ENCODE data around the gene MARK2. TPM values are rescaled to one million over a fixed set of nuclear protein-coding genes. Genes with fewer than 3 reads are reported as not detected.
"Not testable (repeated sequence)": the region's sequence is repeated elsewhere in the genome, so short reads cannot be mapped to it uniquely, and the experiment has no call there.

The MARK2 gene
- polyA plus RNA-seq, 3 donors: 32.4 to 55.7 (median 33.3) TPM

- Mint-ChIP-seq H3K36me3 (no peaks in the 10 kb centered on the region), H3K4me1 (peaks cover 3% of the 10 kb centered on the region), H3K4me3 (no peak overlapping the region), H3K9me3 (peaks cover 0 to 2% (median 0%) of the 10 kb centered on the region in 7 donors), H3K27me3 (ENCODE audit: low read depth in 3 of 3) (peaks cover 1 to 10% (median 5%) of the 10 kb centered on the region in 3 donors), H3K27ac (no peak overlapping the region)
- Histone ChIP-seq H3K79me2 (ENCODE audit: insufficient read depth, low read length) (no peaks in the 10 kb centered on the region), H2AFZ (ENCODE audit: insufficient read depth, low read depth, low read length, poor library complexity, severe bottlenecking) (no peak overlapping the region), H3K27me3 (ENCODE audit: control insufficient read depth in 2 of 2, insufficient read depth in 2 of 2, low read length in 2 of 2) (no peaks in the 10 kb centered on the region), H3K4me2 (replicated peaks; ENCODE audit: extremely low read depth, low read length, poor library complexity, severe bottlenecking) (no peak overlapping the region), H3K27ac (ENCODE audit: low read depth in 1 of 2, low read length in 2 of 2) (no peak overlapping the region), H3K4me3 (replicated peaks in 1 of 3; ENCODE audit: low read depth in 2 of 3, low read length in 3 of 3) (no peak overlapping the region), H3K9ac (ENCODE audit: insufficient read depth, low read length, poor library complexity, severe bottlenecking) (no peak overlapping the region), H3K36me3 (replicated peaks in 1 of 2; ENCODE audit: control insufficient read depth in 1 of 2, insufficient read depth in 2 of 2, low read length in 2 of 2) (no peaks in the 10 kb centered on the region), H3K4me1 (ENCODE audit: control insufficient read depth in 1 of 2, insufficient read depth in 2 of 2, low read length in 2 of 2) (no peaks in the 10 kb centered on the region), H3K9me3 (replicated peaks in 1 of 2; ENCODE audit: control insufficient read depth in 1 of 2, insufficient read depth in 1 of 2, low read length in 2 of 2) (no peaks in the 10 kb centered on the region), H4K20me1 (ENCODE audit: insufficient read depth, low read length) (no peaks in the 10 kb centered on the region)
- intact Hi-C loops (cut with micrococcal nuclease): no loop called here
- DNase-seq: no peak
- WGBS (ENCODE audit: insufficient coverage): 86% methylated on average over 1 of the region's 6 CpGs
- no peak for TF ChIP-seq CTCF (IDR thresholded peaks at IDR 0.05)
Measured at GRCh38 chr11:63804259-63804658, 34.7 kb upstream of the MARK2 start.

- Histone ChIP-seq H3K9me3 (replicated peaks in 1 of 2; ENCODE audit: control insufficient read depth in 1 of 2, insufficient read depth in 1 of 2, low read length in 2 of 2) (no peaks in the 10 kb centered on the region), H3K4me2 (replicated peaks; ENCODE audit: extremely low read depth, low read length, poor library complexity, severe bottlenecking) (no peak overlapping the region), H3K36me3 (replicated peaks in 1 of 2; ENCODE audit: control insufficient read depth in 1 of 2, insufficient read depth in 2 of 2, low read length in 2 of 2) (no peaks in the 10 kb centered on the region), H3K4me1 (ENCODE audit: control insufficient read depth in 1 of 2, insufficient read depth in 2 of 2, low read length in 2 of 2) (no peaks in the 10 kb centered on the region), H4K20me1 (ENCODE audit: insufficient read depth, low read length) (no peaks in the 10 kb centered on the region), H3K4me3 (replicated peaks in 1 of 3; ENCODE audit: low read depth in 2 of 3, low read length in 3 of 3) (no peak overlapping the region), H3K79me2 (ENCODE audit: insufficient read depth, low read length) (no peaks in the 10 kb centered on the region), H3K27ac (ENCODE audit: low read depth in 1 of 2, low read length in 2 of 2) (no peak overlapping the region), H3K27me3 (ENCODE audit: control insufficient read depth in 2 of 2, insufficient read depth in 2 of 2, low read length in 2 of 2) (no peaks in the 10 kb centered on the region), H3K9ac (ENCODE audit: insufficient read depth, low read length, poor library complexity, severe bottlenecking) (no peak overlapping the region), H2AFZ (ENCODE audit: insufficient read depth, low read depth, low read length, poor library complexity, severe bottlenecking) (no peak overlapping the region)
- Mint-ChIP-seq H3K27me3 (ENCODE audit: low read depth in 3 of 3) (peaks cover 1 to 4% (median 3%) of the 10 kb centered on the region in 3 donors), H3K4me3 (no peak overlapping the region), H3K36me3 (no peaks in the 10 kb centered on the region), H3K27ac (peak overlapping the region in 1 of 7 donors; percentile 80), H3K4me1 (peaks cover 5% of the 10 kb centered on the region), H3K9me3 (peaks cover 0 to 2% (median 0%) of the 10 kb centered on the region in 7 donors)
- TF ChIP-seq CTCF (IDR thresholded peaks at IDR 0.05): no peak
- intact Hi-C loops (cut with micrococcal nuclease): no loop called here
- 100% methylated on average over 4 of the region's 9 CpGs for WGBS (ENCODE audit: insufficient coverage)
- DNase-seq: no peak
Measured at GRCh38 chr11:63805844-63806415, 33.0 kb upstream of the MARK2 start.

- H3K4me3 Mint-ChIP-seq; H3K36me3 ChIP-seq (replicated peaks in 1 of 2; ENCODE audit: control insufficient read depth in 1 of 2, insufficient read depth in 2 of 2, low read length in 2 of 2); H2AFZ ChIP-seq (ENCODE audit: insufficient read depth, low read depth, low read length, poor library complexity, severe bottlenecking); H3K4me2 ChIP-seq (replicated peaks; ENCODE audit: extremely low read depth, low read length, poor library complexity, severe bottlenecking); H3K27ac Mint-ChIP-seq; intact Hi-C loops (cut with micrococcal nuclease); H3K9me3 Mint-ChIP-seq; H3K27ac ChIP-seq (ENCODE audit: low read depth in 1 of 2, low read length in 2 of 2); DNase-seq; H3K9me3 ChIP-seq (replicated peaks in 1 of 2; ENCODE audit: control insufficient read depth in 1 of 2, insufficient read depth in 1 of 2, low read length in 2 of 2); H3K9ac ChIP-seq (ENCODE audit: insufficient read depth, low read length, poor library complexity, severe bottlenecking); H4K20me1 ChIP-seq (ENCODE audit: insufficient read depth, low read length); H3K4me3 ChIP-seq (replicated peaks in 1 of 3; ENCODE audit: low read depth in 2 of 3, low read length in 3 of 3); H3K27me3 ChIP-seq (ENCODE audit: control insufficient read depth in 2 of 2, insufficient read depth in 2 of 2, low read length in 2 of 2); H3K36me3 Mint-ChIP-seq: not testable (repeated sequence)
- H3K4me1 ChIP-seq (ENCODE audit: control insufficient read depth in 1 of 2, insufficient read depth in 2 of 2, low read length in 2 of 2): peaks cover 18 to 23% of the 10 kb centered on the region in 2 donors
- peaks cover 11 to 14% (median 13%) of the 10 kb centered on the region in 3 donors for H3K27me3 Mint-ChIP-seq (ENCODE audit: low read depth in 3 of 3)
- H3K4me1 Mint-ChIP-seq: peaks cover 22% of the 10 kb centered on the region
- H3K79me2 ChIP-seq (ENCODE audit: insufficient read depth, low read length): peaks cover 19% of the 10 kb centered on the region
- 100% methylated on average over 4 of the region's 11 CpGs for WGBS (ENCODE audit: insufficient coverage)
Measured at GRCh38 chr11:63810383-63810782, 28.5 kb upstream of the MARK2 start.

Measured in CD14-positive monocyte (primary cell).